K562 (cell line): ENCODE data around the gene TSG101. TPM values are rescaled to one million over a fixed set of nuclear protein-coding genes. Genes with fewer than 3 reads are reported as not detected.

ENCODE experiments used
- CBFA2T2 ChIP-seq: fragments of 450-650 bp; conservative IDR thresholded peaks from 2 replicates; pipeline ENCODE4 v1.6.1; 2017; ENCODE audit warnings: mild to moderate bottlenecking
- EP400 ChIP-seq: fragments of 450-650 bp; IDR thresholded peaks from 2 replicates; pipeline ENCODE4 v1.6.1; 2017; ENCODE audit warnings: antibody characterized with exemption, mild to moderate bottlenecking, moderate library complexity
- ETV5 ChIP-seq: sonication (generic); formaldehyde crosslinking; IDR thresholded peaks from 2 replicates; pipeline ENCODE4 v1.4.0; 2020; ENCODE audit warnings: low read depth, mild to moderate bottlenecking, missing genetic modification reagents
- FOXM1 ChIP-seq, 2 experiments: fragments of 450-650 bp in 1 of 2; sonication (generic) in 1 of 2; formaldehyde crosslinking in 1 of 2; IDR thresholded peaks; 2 replicates each; pipeline versions ENCODE4 v1.6.1 to v1.9.0; 2017 to 2022; ENCODE audit warnings: low read depth in 2 of 2, mild to moderate bottlenecking in 2 of 2, missing genetic modification reagents in 1 of 2, moderate library complexity in 1 of 2
- KDM1A ChIP-seq, 2 experiments: fragments of 450-650 bp; IDR thresholded peaks; 2 replicates each; pipeline ENCODE4 v1.6.1; 2016; ENCODE audit warnings: mild to moderate bottlenecking in 2 of 2
- KLF16 ChIP-seq: IDR thresholded peaks from 2 replicates; pipeline ENCODE4 v1.6.1; 2016; ENCODE audit warnings: antibody characterized with exemption
- MEIS2 ChIP-seq: fragments of 450-650 bp; IDR thresholded peaks from 2 replicates; pipeline ENCODE4 v1.6.1; 2014; ENCODE audit warnings: mild to moderate bottlenecking; ENCODE audit not compliant: partially characterized antibody
- MTA2 ChIP-seq: fragments of 450-650 bp; IDR thresholded peaks from 2 replicates; pipeline ENCODE4 v1.6.1; 2016; ENCODE audit warnings: low read depth
- NCOR1 ChIP-seq: fragments of 450-650 bp; IDR thresholded peaks from 2 replicates; pipeline ENCODE4 v1.6.1; 2016; ENCODE audit warnings: mild to moderate bottlenecking, moderate library complexity
- RUNX1 ChIP-seq: sonication (generic); IDR thresholded peaks from 2 replicates; pipeline ENCODE4 v1.6.1; 2016; ENCODE audit warnings: antibody characterized with exemption, low read depth
- ZNF830 ChIP-seq: fragments of 250-450 bp; sonication (Bioruptor Pico); IDR thresholded peaks from 2 replicates; pipeline ENCODE4 v1.5.0; 2021; ENCODE audit warnings: mild to moderate bottlenecking
- polyA plus RNA-seq, 8 experiments: library from polyadenylated mRNA; depleted of rRNA in 4 of 8; stranded (reverse) in 5 of 8; unstranded in 3 of 8; fragments of >200 nt; fragmentation: Nextera tagmentation in 2 of 8; fragmentation: Illumina TruSeq in 1 of 8; extraction: Ambion mirVana in 2 of 8; extraction: Trizol in 1 of 8; gene quantifications; 2 replicates each; pipeline versions ENCODE4 v1.2.1 to v1.2.3, GENCODE V29; 2011 to 2014; ENCODE audit warnings: inconsistent platforms in 1 of 8, missing spikeins in 1 of 8
- total RNA-seq, 7 experiments: library from RNA; depleted of rRNA in 6 of 7; stranded (reverse); fragments of >200 nt in 6 of 7; fragmentation: Illumina TruSeq in 2 of 7; extraction: Trizol in 2 of 7; gene quantifications; 2 replicates each; pipeline versions ENCODE4 v1.2.1 to v1.2.3, GENCODE V29; 2011 to 2021; ENCODE audit warnings: low replicate concordance in 1 of 7
- TF ChIP-seq, protein P1 (sequence below): fragments of 250-450 bp; sonication (Bioruptor Pico); IDR thresholded peaks from 2 replicates; pipeline ENCODE4 v1.5.0; 2020; ENCODE audit warnings: mild to moderate bottlenecking
- TF ChIP-seq, protein P2 (sequence below): sonication (generic); IDR thresholded peaks from 2 replicates; pipeline ENCODE4 v1.6.1; 2016
- TF ChIP-seq, protein P3 (sequence below): fragments of 250-450 bp; sonication (Bioruptor Pico); IDR thresholded peaks from 2 replicates; pipeline ENCODE4 v1.9.0; 2021; ENCODE audit warnings: mild to moderate bottlenecking
- TF ChIP-seq, protein P4 (sequence below): fragments of 450-650 bp; IDR thresholded peaks from 2 replicates; pipeline ENCODE4 v1.6.1; 2016; ENCODE audit warnings: mild to moderate bottlenecking

TSG101 gene
- total and polyA plus RNA-seq, 9 of the 15 experiments (the other 6 are each of a cell fraction or from before 2014, with no cell fraction given) = 24.6 to 141 (median 60.0) TPM

DNA sequence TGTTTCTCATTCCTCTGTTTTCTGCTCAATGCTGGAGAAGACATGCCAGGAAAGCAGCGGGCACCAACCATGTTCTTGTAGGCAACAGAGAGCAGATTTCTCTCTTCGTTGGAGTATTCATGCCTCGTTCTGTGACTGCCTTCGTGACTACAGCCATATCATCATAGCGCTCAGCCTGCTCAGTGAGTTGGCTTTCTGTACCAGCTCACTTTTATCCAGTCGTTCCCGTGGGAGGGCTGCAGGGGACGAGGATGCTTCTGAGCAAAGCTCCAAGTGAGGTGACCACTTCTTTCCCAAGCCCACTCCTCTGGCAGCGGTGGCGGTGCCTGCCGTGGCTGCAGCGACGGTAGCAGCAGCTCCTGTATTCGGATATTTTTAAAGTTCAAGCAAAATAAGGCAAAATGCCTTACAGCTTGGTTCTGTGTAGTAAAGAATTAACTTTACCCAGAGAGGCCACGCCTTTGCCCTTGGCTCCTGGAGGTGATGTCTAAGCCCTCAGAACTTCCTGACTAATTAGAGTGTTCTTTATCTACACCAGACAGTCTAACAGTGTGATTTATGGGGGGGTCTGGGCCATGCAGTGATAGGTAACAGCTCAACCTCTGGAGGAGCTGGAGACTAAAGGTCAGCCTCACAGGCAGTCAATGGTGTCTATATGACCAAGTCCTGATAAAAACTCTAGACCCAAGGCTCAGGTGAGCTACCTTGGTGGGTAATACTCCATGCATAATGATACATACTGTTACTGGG, 35.8 kb downstream of the TSG101 start (continued):
- TF ChIP-seq, protein P1, sequence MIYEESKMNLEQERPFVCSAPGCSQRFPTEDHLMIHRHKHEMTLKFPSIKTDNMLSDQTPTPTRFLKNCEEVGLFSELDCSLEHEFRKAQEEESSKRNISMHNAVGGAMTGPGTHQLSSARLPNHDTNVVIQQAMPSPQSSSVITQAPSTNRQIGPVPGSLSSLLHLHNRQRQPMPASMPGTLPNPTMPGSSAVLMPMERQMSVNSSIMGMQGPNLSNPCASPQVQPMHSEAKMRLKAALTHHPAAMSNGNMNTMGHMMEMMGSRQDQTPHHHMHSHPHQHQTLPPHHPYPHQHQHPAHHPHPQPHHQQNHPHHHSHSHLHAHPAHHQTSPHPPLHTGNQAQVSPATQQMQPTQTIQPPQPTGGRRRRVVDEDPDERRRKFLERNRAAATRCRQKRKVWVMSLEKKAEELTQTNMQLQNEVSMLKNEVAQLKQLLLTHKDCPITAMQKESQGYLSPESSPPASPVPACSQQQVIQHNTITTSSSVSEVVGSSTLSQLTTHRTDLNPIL = no peak
- TF ChIP-seq, protein P2, sequence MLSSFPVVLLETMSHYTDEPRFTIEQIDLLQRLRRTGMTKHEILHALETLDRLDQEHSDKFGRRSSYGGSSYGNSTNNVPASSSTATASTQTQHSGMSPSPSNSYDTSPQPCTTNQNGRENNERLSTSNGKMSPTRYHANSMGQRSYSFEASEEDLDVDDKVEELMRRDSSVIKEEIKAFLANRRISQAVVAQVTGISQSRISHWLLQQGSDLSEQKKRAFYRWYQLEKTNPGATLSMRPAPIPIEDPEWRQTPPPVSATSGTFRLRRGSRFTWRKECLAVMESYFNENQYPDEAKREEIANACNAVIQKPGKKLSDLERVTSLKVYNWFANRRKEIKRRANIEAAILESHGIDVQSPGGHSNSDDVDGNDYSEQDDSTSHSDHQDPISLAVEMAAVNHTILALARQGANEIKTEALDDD = peak; percentile 92
- TF ChIP-seq ZNF830 (CRISPR knock-in tag) (no peak), NCOR1 (peak; percentile 86), MTA2 (peak; percentile 53; the same call in 1 of the 2 replicates), EP400 (no peak), CBFA2T2 (peak; percentile 90), KDM1A (IDR thresholded peaks at IDR 0.05) (peak; percentile 98 to 99), MEIS2 (peak; percentile 98), RUNX1 (no peak), FOXM1 (IDR thresholded peaks at IDR 0.05; ENCODE audit: low read depth) (peak; percentile 48; the same call in 1 of the 2 replicates), FOXM1 (CRISPR knock-in tag; IDR thresholded peaks at IDR 0.05; ENCODE audit: low read depth) (no peak), KLF16 (peak; percentile 78), ETV5 (peak; percentile 68; the same call in 1 of the 2 replicates)
- TF ChIP-seq, protein P3, sequence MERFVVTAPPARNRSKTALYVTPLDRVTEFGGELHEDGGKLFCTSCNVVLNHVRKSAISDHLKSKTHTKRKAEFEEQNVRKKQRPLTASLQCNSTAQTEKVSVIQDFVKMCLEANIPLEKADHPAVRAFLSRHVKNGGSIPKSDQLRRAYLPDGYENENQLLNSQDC (CRISPR knock-in tag) = no peak
- TF ChIP-seq, protein P4, sequence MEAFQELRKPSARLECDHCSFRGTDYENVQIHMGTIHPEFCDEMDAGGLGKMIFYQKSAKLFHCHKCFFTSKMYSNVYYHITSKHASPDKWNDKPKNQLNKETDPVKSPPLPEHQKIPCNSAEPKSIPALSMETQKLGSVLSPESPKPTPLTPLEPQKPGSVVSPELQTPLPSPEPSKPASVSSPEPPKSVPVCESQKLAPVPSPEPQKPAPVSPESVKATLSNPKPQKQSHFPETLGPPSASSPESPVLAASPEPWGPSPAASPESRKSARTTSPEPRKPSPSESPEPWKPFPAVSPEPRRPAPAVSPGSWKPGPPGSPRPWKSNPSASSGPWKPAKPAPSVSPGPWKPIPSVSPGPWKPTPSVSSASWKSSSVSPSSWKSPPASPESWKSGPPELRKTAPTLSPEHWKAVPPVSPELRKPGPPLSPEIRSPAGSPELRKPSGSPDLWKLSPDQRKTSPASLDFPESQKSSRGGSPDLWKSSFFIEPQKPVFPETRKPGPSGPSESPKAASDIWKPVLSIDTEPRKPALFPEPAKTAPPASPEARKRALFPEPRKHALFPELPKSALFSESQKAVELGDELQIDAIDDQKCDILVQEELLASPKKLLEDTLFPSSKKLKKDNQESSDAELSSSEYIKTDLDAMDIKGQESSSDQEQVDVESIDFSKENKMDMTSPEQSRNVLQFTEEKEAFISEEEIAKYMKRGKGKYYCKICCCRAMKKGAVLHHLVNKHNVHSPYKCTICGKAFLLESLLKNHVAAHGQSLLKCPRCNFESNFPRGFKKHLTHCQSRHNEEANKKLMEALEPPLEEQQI = no peak
